Progenitor cell of endocrine pancreas (in vitro differentiated cells): ENCODE results near the gene ATP6V0C. TPM values are rescaled to one million over a fixed set of nuclear protein-coding genes. Genes with fewer than 3 reads are reported as not detected.

ENCODE experiments used
- DNase-seq: peaks from one replicate; pipeline ENCODE4 v3.0.0; 2021; ENCODE audit warnings: low spot score; ENCODE audit not compliant: unreplicated experiment
- H3K27ac Mint-ChIP-seq: 2 replicates; pipeline ENCODE4 v1.8.0; 2021; ENCODE audit warnings: mild to moderate bottlenecking, moderate library complexity, mixed read lengths
- H3K27me3 Mint-ChIP-seq: 2 replicates; pipeline ENCODE4 v1.8.0; 2021; ENCODE audit warnings: mixed read lengths
- H3K36me3 Mint-ChIP-seq: 2 replicates; pipeline ENCODE4 v1.8.0; 2022; ENCODE audit warnings: mixed read lengths; ENCODE audit not compliant: insufficient read depth
- H3K4me1 Mint-ChIP-seq: 2 replicates; pipeline ENCODE4 v1.8.0; 2021; ENCODE audit warnings: low read depth, mixed read lengths
- H3K4me3 Mint-ChIP-seq: 2 replicates; pipeline ENCODE4 v1.8.0; 2021; ENCODE audit warnings: low read depth, mild to moderate bottlenecking, moderate library complexity, mixed read lengths
- H3K9me3 Mint-ChIP-seq: 2 replicates; pipeline ENCODE4 v1.8.0; 2021; ENCODE audit warnings: low read depth, mixed read lengths
- CTCF ChIP-seq: fragments of 200-600 bp; sonication (generic); IDR thresholded peaks from one replicate; pipeline ENCODE4 v1.5.0; 2021; ENCODE audit warnings: antibody characterized with exemption, mild to moderate bottlenecking; ENCODE audit not compliant: unreplicated experiment
- total RNA-seq: library from RNA; stranded (reverse); gene quantifications from 2 replicates; pipeline ENCODE4 v1.2.1, GENCODE V29; 2021

ATP6V0C gene
- total RNA-seq, 1 donor from 2014 or later: 169 TPM

- Mint-ChIP-seq H3K27ac (no peak overlapping the region), H3K27me3 (peaks cover 10% of the 10 kb centered on the region), H3K36me3 (no peaks in the 10 kb centered on the region), H3K9me3 (no peaks in the 10 kb centered on the region), H3K4me3 (peak overlapping the region; percentile 74), H3K4me1 (peaks cover 6% of the 10 kb centered on the region)
- no peak for DNase-seq
- TF ChIP-seq CTCF: peak; percentile 41
Measured at GRCh38 chr16:2467528-2468232, 46.1 kb upstream of the ATP6V0C start.

- Mint-ChIP-seq H3K4me3 (peak overlapping the region; percentile 74), H3K4me1 (peaks cover 9% of the 10 kb centered on the region), H3K27me3 (peaks cover 16% of the 10 kb centered on the region), H3K27ac (peak overlapping the region; percentile 88), H3K9me3 (no peaks in the 10 kb centered on the region), H3K36me3 (no peaks in the 10 kb centered on the region)
- no peak for TF ChIP-seq CTCF
- no peak for DNase-seq
Measured at GRCh38 chr16:2468233-2468724, 45.5 kb upstream of the ATP6V0C start.

- DNase-seq: no peak
- Mint-ChIP-seq H3K9me3 (no peaks in the 10 kb centered on the region), H3K4me3 (peak overlapping the region; percentile 74), H3K36me3 (no peaks in the 10 kb centered on the region), H3K4me1 (peaks cover 11% of the 10 kb centered on the region), H3K27me3 (peaks cover 18% of the 10 kb centered on the region), H3K27ac (no peak overlapping the region)
- no peak for TF ChIP-seq CTCF
Measured at GRCh38 chr16:2468725-2469398, 44.9 kb upstream of the ATP6V0C start.

GRCh38 chr16:2469399-2470233 is 44.1 kb upstream of the ATP6V0C start:
- no peak overlapping the region for H3K27ac Mint-ChIP-seq
- no peaks in the 10 kb centered on the region for H3K9me3 Mint-ChIP-seq
- peak overlapping the region; percentile 38 for H3K4me3 Mint-ChIP-seq
- H3K27me3 Mint-ChIP-seq: peaks cover 18% of the 10 kb centered on the region
- no peak for DNase-seq
- TF ChIP-seq CTCF: no peak
- H3K4me1 Mint-ChIP-seq: peaks cover 11% of the 10 kb centered on the region
- H3K36me3 Mint-ChIP-seq: no peaks in the 10 kb centered on the region

GRCh38 chr16:2470234-2470601 is 43.5 kb upstream of the ATP6V0C start:
- Mint-ChIP-seq H3K36me3 (no peaks in the 10 kb centered on the region), H3K4me1 (peaks cover 11% of the 10 kb centered on the region), H3K4me3 (peak overlapping the region; percentile 21), H3K27me3 (peaks cover 18% of the 10 kb centered on the region), H3K9me3 (no peaks in the 10 kb centered on the region), H3K27ac (no peak overlapping the region)
- TF ChIP-seq CTCF: no peak
- DNase-seq: no peak
